Keratinocyte (primary cell): ENCODE data around the gene CHST15.

Source experiments
- CTCF ChIP-seq, 3 experiments: IDR thresholded peaks in 1 of 3; conservative IDR thresholded peaks in 1 of 3; optimal IDR thresholded peaks in 1 of 3; 2 replicates in 2 of 3; 3 replicates in 1 of 3; pipeline versions ENCODE3 to v1.5.1; 2011; ENCODE audit warnings: low read length in 3 of 3, mild to moderate bottlenecking in 3 of 3, moderate library complexity in 2 of 3, control low read depth in 1 of 3, inconsistent platforms in 1 of 3; ENCODE audit not compliant: insufficient read depth in 2 of 3; ENCODE audit errors: extremely low read depth in 1 of 3
- EZH2 ChIP-seq: IDR thresholded peaks from one replicate; pipeline ENCODE4 v1.6.1; 2012; ENCODE audit warnings: inconsistent platforms, mild to moderate bottlenecking, low read length, moderate library complexity

DNA sequence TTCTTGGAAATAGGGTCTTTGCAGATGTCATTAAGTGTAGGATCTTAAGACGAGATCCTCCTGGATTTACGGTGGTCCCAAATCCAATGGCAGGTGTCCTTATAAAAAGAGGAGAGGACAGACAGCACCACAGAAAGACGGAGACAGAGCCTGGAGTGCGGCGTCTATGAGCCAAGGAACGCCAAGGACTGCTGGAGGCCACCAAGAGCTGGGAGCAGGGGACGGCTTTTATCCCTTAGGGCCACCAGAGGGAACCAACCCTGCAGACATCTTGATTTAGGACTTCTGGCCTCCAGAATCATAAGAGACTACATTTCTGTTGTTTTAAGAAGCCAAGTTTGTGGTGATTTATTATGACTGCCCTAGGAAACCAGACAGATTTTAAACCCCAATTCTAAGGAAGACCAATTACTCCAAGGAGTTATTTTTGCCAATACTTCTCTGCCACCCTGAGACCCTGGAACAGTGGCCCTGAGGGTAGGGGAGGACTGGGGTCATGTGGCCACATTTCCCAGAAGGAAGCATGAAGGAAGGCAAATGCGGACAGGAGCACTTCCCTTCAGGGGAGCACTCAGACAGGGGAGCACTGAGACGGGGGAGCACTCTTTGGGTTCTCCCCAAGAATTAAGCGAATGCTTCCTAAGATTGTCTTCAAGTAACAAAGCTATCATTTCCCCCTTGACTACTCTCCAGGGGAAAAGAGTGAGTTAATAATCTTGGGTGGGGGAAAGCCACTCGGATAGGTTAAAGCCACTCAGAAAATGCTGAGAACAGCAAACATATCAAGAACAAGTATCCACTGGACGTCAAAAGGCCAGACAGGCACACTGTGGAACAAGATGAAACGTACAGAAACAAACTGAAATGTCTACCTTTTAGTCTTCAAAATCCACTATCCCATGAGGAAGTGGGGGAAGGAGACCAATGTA, 67.5 kb downstream of the CHST15 start:
- TF ChIP-seq CTCF (optimal IDR thresholded peaks at IDR 0.05 in 1 of 3, IDR thresholded peaks at IDR 0.05 in 1 of 3, conservative IDR thresholded peaks at IDR 0.05 in 1 of 3; ENCODE audit: extremely low read depth in 1 of 3, insufficient read depth in 2 of 3, low read length in 3 of 3) (no peak), EZH2 (no peak)
